ENCODE data around the gene TLDC2.
"Not testable (repeated sequence)": the region's sequence is repeated elsewhere in the genome, so short reads cannot be mapped to it uniquely, and the experiment has no call there.

TLDC2 gene

DNA sequence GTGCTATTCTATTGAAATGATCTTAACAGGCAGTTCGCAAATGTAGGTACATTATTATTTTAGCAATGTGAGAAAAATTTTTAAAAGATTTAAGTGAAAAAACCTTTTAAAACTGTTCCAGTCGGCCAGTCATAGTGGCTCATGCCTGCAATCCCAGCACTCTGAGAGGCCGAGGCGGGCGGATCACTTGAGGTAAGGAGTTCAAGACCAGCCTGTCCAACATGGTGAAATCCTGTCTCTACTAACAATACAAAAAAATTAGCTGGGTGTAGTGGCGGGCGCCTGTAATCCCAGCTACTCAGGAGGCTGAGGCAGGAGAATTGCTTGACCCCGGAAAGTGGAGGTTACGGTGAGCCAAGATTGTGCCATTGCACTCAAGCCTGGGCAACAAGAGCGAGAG, 29.6 kb downstream of the TLDC2 start:
- not testable (repeated sequence) for DNase-seq (ENCODE audit: low read depth in 2 of 2)

DNA sequence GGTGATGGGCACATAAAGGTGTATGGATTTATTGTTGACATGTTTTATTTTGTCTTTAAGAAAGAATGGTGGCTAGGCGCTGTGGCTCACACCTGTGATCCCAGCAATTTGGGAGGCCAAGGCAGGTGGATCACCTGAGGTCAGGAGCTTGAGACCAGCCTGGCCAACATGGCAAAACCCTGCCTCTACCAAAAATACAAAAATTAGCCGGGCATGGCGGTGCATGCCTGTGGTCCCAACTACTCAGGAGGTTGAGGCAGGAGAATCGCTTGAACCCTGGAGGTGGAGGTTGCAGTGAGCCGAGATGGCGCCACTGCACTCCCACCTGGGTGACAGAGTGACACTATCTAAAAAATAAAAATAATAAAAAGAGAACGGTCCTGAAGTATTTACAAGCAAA, 30.1 kb downstream of the TLDC2 start:
- not testable (repeated sequence) for DNase-seq (ENCODE audit: low read depth in 2 of 2)

DNA sequence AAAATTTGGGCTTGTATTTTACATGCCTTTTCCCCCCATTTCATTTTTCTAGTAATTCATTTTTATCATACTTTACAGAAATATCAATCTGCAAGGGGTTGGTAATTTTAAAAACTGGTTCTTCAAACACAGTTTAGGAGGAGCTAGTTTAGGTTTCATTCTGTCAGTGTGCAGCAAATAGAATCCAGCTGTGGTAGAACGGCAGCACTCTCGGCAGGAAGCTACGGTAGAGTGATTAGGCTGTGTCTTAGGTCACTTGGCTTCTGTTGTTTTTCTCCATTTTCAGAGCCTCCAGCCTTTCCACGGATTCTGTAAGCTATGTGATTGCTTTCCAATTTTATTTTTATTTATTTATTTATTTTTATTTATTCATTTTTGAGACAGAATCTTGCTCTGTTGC, 32.7 kb downstream of the TLDC2 start:
- no peak for DNase-seq (ENCODE audit: low read depth in 2 of 2)

DNA sequence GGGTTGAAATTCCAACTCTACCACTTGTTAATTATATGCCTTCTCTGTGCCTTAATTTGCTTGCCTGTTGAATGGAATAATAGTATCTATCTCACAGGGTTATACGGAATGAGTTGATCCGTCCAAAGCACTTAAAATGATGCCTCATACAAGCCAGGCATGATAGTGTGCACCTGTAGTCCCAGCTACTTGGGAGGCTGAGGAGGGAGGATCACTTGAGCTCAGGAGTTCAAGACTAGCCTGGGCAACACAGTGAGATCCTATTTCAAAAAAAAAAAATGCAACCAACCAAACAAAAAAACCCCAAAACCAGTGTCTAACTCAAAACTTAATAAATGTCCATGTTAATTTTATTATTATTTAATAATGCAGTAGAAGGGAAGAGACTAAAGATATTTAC, 40.3 kb downstream of the TLDC2 start:
- DNase-seq (ENCODE audit: low read depth in 2 of 2), result no peak

DNA sequence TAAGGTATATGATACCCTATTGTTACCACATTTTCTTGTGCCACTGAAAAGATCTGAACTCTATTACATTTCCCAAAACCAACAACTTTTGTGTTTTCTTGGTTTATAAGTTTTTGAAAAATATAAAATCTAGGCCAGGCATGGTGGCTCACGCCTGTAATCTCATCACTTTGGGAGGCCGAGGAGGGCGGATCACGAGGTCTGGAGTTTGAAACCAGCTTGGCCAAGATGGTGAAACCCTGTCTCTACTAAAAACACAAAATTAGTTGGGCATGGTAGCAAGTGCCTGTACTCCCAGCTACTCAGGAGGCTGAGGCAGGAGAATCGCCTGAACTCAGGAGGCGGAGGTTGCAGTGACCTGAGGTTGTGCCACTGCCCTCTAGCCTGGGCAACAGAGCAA, 41.3 kb downstream of the TLDC2 start:
- no peak for DNase-seq (ENCODE audit: low read depth in 2 of 2)

DNA sequence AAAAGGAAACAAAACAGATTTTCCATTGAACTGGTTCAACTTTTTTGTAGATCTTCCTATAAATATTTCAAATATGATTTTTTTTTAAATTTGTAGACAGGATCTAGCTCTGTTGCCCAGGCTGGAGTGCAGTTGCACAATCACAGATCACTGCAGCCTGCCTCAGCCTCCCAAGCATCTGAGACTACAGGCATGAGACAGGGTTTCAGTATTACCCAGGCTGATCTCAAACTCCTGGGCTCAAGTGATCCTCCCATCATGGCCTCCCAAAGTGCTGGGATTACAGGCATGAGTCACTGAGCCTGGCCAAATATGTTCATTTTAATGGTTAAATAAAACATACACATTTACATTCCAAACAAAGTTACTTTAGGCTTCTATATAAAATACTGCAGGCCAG, 42.0 kb downstream of the TLDC2 start:
- DNase-seq (ENCODE audit: low read depth in 2 of 2), result no peak

DNA sequence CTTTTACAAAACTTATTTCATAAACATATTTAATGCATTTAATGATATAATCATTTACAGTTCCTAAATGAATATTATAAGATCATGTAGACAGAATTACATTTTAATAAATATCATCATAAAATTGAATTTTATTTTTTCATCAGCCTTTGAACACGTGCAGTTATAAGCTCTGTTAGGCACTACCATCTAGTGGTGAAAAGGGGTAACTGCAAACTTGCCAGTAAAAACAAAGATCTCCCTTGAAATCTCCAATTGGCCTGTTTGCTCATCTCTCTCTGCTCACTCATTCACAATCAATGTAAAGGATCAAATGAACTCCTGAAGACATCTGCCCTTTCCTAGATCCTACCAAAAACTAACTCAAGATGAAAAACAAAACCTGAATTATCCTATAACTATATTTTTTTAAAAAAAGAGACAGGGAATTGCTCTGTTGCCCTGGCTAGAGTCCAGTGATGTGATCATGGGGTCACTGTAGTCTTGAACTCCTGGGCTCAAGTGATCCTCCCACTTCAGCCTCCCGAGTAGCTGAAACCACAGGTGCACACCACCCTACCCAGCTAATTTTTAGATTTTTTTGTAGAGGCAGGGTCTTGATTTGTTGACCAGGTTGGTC, 43.9 kb downstream of the TLDC2 start:
- DNase-seq (ENCODE audit: low read depth in 2 of 2), result no peak

DNA sequence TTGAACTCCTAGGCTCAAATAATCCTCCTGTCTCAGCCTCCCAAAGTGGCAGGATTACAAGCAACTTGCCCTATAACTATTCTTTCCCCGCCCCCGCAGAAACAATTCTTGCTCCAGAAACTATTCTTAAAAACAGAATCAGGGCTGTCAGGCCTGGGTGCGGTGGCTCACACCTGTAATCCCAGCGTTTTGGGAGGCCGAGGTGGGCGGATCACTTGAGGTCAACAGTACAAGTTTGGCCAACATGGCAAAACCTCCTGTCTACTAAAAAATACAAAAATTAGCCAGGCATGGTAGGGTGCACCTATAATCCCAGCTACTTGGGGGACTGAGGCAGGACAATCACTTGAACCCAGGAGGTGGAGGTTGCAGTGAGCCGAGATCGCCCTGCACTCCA, 44.4 kb downstream of the TLDC2 start:
- DNase-seq (ENCODE audit: low read depth in 2 of 2), result no peak

DNA sequence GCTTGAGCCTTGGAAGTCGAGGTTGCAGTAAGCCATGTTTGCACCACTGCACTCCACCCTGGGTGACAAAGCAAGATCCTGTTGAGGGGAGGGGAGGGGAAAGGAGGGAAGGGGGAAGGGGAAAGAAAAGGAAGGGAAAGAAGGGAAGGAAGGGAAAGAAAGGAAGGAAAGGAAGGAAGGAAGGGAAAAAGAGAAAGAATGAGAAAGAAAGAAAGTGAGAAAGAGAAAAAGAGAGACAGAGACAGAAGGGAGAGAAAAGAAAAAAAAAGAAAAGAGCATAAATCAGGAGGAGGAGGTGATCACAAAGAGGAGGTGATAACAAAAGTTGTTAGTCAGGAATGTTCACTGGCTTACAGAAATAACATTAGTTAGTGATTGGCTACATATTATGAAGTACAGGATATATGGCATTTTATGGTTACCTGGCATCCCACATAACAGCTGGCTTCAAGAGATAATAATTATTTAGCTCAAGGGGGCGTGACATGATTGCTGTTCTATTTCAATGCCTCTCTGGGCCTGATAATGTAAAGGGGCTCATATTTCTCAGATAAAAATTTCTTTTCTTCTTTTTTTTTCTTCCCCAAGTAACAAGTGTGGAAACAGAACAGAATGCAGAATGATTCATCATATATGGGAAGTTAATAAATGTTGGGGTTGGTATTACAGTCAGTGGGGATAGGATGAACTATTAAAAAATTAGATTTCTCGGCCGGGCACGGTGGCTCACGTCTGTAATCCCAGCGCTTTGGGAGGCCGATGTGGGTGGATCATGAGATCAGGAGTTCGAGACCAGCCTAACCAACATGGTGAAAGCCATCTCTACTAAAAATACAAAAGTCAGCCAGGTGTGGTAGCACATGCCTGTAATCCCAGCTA, 48.5 kb downstream of the TLDC2 start:
- DNase-seq (ENCODE audit: low read depth in 2 of 2), result no peak

DNA sequence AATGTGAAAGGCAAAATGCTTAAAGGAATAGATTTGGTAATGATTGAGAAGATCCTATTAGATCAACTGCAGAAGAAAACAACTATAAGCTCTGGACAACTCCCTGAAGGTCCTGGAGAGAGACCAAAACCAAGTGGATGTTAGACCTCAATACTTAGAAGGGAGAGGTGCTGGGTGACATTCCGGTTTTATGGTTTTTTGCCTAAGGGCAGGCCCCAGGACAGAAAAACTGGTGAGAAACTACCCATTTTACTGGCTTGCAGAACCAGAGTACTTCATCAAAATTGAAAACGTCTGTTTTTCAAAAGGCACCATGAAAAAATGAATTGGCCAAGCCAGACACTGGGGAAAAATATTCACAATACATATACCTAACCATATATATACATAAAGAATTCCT, 49.3 kb downstream of the TLDC2 start:
- DNase-seq (ENCODE audit: low read depth in 2 of 2), result no peak

DNA sequence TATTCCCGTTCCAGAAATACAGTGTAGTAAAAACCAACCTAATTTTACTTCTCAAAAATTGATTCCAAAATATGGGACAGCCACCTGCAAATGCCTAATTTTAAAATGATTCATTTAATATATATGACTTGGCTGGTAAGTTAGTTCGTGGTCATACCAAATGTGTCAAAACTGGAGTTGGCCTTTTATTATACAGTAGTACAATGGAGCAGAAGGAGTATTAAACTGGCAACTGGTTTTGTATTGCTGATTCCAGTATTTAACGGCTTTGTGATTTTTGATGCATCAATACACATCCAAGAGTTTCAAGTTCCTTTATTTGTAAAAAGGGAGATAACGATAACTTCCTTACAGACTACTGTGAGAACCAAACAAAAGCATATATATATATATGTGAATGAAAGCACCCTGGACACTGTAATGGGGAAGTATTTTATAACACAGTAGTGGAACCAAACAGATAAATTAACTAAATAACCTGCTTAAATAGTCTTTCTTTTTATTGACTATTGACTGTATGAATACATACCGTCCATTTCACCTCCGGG, 50.8 kb downstream of the TLDC2 start:
- DNase-seq (ENCODE audit: low read depth in 2 of 2), result no peak

DNA sequence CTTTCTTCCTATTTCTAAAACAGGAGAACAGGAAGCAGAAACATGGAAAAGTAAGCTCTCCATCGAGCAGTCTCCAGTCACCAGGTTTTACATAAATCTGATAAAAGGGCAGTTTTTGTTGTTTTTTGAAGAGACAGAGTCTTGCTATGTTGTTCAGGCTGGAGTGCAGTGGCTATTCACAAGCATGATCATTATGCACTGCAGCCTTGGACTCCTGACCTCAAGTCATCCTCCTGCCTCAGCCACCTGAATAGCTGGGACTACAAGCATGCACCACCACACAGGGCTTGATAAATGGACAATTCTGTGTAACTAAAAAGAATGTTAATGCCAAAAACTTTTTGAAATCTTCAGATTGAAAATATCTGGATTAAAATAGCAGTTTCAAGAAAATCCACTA, 51.8 kb downstream of the TLDC2 start:
- no peak for DNase-seq (ENCODE audit: low read depth in 2 of 2)

DNA sequence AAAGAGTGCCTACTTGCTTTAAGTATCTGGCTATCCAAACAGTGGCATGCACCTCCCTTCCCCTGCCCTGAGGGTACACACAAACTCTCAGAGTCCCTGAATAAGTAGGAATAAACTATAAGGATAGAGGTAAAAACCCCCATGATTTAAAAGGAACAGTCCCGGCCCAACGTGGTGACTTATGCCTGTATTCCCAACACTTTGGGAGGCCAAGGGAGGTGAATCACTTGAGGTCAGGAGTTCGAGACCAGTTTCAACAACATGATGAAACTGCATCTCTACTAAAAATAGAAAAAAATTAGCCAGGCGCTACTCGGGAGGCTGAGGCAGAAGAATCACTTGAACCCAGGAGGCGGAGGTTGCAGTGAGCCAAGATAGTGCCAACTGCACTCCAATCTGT, 53.4 kb downstream of the TLDC2 start:
- no peak for DNase-seq (ENCODE audit: low read depth in 2 of 2)

DNA sequence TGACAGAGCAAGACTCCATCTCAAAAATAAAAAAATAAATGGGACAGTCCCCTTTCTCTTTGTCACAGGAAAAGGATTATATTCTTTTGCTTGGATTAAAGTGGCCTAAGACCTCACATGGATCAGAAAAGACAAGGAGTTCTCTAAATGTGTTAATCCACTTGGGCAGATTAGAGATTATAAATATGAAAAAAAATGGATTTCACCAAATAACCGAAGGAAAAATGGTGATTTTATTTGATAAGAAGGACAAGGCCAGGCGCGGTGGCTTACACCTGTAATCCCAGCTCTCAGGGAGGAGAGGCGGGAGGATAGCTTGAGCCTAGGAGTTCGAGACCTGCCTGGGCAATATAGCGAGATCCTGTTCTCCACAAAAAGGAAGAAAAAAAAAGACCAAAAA, 53.8 kb downstream of the TLDC2 start:
- no peak for DNase-seq (ENCODE audit: low read depth in 2 of 2)

DNA sequence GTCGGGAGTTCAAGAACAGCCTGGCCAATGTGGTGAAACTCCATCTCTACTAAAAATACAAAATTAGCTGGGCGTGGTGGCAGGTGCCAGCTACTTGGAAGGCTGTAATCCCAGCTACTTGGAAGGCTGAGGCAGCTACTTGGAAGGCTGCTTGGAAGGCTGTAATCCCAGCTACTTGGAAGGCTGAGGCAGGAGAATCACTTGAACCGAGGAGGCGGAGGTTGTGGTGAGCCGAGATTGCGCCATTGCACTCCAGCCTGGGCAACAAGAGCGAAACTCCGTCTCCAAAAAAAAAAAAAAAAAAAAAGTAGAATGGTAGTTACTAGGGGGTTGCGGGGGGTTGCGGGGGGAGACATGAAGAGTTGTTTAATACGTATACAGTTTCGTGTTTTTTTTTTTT, 56.1 kb downstream of the TLDC2 start:
- DNase-seq (ENCODE audit: low read depth in 2 of 2), result not testable (repeated sequence)

DNA sequence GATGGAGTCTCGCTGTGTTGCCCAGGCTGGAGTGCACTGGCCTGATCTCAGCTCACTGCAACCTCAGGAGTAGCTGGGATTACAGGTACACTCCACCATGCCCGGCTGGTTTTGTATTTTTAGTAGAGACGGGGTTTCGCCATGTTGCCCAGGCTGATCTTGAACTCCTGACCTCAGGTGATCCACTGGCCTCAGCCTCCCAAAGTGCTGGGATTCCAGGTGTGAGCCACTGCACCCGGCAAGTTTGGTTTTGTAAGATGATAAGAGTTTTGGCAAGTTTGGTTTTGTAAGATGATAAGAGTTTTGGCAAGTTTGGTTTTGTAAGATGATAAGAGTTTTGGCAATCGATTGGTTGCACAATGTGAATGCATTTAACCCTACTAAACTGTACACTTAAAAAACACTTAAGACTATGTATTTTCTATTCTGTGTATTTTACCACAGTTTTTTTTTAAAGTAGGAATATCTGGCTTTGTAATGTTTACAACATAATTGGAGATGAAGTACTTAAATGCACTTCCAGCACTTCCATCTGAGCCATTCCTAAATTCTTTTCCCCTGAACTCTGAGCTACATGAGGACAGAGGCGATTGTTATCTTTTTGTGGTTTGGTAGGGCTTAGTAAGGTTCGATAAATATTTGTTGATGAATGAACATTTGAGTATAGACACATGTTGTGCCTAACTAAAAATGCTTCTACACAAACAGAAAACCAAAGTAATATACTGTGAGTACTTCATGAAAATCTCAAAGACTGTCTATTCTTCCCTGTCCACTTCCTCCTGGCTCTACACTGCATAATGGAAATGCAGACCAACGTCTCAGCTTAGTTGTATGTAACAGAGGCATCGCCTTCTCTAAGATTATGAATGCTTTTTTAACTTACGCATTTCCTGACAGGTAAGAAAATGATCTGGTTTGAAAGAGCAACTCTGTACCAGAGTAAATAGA, 56.8 kb downstream of the TLDC2 start:
- DNase-seq (ENCODE audit: low read depth in 2 of 2), result no peak

DNA sequence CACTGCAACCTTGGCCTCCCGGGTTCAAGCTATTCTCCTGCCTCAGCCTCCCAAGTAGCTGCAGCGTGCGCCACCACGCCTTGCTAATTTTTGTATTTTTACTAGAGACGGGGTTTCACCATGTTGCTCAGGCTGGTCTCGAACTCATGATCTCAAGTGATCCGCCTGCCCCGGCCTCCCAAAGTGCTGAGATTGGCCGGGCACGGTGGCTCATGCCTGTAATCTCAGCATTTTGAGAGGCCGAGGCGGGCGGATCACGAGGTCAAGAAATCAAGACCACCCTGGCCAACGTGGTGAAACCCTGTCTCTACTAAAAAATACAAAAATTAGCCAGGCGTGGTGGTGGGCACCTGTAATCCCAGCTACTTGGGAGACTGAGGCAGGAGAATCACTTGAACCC, 57.6 kb downstream of the TLDC2 start:
- not testable (repeated sequence) for DNase-seq (ENCODE audit: low read depth in 2 of 2)

DNA sequence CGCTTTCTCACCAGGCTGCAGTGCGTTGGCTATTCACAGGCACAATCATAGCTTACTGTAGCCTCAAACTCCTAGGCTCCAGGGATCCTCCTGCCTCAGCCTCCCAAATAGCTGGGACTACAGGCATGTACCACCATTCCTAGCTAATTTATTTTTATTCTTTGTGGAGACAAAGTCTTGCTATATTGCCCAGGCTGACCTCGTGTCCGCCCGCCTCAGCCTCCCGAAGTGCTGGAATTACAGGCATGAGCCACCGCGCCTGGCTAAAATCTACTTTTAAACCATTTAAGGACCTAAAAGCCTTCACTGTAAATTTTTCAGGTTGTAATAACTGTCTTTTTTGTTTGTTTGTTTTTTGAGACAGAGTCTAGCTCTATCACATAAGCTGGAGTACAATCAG, 60.4 kb downstream of the TLDC2 start:
- no peak for DNase-seq (ENCODE audit: low read depth in 2 of 2)

DNA sequence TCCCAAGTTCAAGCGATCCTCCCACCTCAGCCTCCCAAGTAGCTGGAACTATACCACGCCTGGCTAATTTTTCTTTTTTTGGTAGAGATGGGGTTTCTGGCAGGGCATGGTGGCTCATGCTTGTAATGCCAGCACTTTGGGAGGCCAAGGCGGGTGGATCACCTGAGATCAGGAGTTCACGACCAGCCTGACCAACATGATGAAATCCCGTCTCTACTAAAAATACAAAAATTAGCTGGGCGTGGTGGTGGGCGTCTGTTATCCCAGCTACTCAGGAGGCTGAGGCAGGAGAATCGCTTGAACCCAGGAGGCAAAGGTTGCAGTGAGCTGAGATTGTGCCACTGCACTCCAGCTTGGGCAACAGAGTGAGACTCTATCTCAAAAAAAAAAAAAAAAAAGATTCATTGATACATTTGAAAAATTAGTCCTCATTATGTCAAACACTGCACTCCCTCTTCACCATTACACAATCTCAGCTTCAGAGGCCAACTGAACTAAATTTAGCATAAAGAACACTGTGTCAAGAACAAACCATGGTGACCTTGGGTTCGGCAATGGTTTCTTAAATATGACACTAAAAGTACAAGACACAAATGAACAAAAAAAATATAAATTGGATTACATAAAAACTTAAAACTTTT, 60.9 kb downstream of the TLDC2 start:
- not testable (repeated sequence) for DNase-seq (ENCODE audit: low read depth in 2 of 2)

DNA sequence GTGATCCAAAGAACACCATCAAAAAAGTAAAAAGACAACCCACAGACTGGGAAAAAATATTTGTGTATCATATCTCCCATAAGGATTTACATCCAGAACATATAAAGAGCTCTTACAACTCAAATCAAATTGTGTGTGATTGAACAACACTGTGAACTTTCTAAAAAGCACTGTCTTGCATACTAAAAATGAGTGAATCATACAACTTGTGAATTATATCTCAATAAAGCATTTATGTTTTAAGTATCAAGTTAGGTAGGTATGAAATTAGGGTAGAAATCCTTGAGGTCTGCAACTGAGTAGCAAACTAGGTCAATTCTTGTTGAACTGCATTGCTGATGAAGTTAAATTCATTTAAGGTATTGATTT, 61.4 kb downstream of the TLDC2 start:
- DNase-seq (ENCODE audit: low read depth in 2 of 2), result no peak

DNA sequence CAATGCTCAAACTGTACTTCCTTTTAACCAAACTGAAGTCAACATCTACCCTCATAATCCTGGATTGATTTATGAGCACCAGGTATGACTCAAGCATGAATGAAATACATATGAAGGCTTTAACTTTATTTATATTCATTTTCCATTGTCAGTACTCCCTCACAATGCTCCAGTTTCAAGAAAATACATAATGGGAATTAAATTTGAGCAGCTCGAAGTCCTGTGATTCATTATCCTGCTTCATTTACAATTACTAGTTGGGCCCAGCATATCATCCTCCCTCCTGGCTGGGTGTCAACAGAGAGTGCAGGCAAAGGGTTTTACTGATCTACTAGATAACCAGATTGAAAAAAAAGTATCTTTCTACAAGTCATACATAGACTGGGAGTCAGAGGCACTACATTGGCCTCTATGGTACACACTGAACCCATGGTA, 65.5 kb downstream of the TLDC2 start:
- DNase-seq (ENCODE audit: low read depth in 2 of 2), result no peak
